Endothelial cell of umbilical vein (primary cell): ENCODE results near the gene RBM43. TPM values are rescaled to one million over a fixed set of nuclear protein-coding genes. Genes with fewer than 3 reads are reported as not detected.

ENCODE experiments used
- BruUV-seq: library from RNA; stranded (reverse); fragments of 400-500 nt; replicated peaks from 2 replicates; lab custom pipeline; 2021; lab: Mats Ljungman, UMichigan
- CTCF ChIA-PET: fragments of 300-600, 350-600 bp; sonication (Branson Sonifier 250); formaldehyde crosslinking; loops from one replicate; lab custom pipeline; 2021; ENCODE audit warnings: antibody characterized with exemption, inconsistent platforms; lab: Charles Lee
- POLR2A ChIA-PET: fragments of 300-600, 350-600 bp; sonication (Branson Sonifier 250); formaldehyde crosslinking; loops from one replicate; lab custom pipeline; 2021; ENCODE audit warnings: antibody characterized with exemption, inconsistent platforms; lab: Charles Lee
- DNase-seq: peaks from one replicate; pipeline ENCODE4 v3.0.0-alpha.2; 2011; ENCODE audit warnings: low read depth, low spot score
- FAIRE-seq: peaks from 2 replicates; lab custom pipeline; 2011; peaks lifted over from hg19 to GRCh38; lab: Jason Lieb, UNC
- H2AFZ ChIP-seq: 2 replicates; pipeline ENCODE4 v1.6.0; 2012; ENCODE audit warnings: low read depth, low read length, control low read depth, inconsistent platforms
- H3K27ac ChIP-seq: 2 replicates; pipeline ENCODE4 v1.5.1; 2011; ENCODE audit warnings: low read depth, mild to moderate bottlenecking, control low read depth, low read length, moderate library complexity; ENCODE audit not compliant: insufficient read depth
- H3K27me3 ChIP-seq, 2 experiments: 2 replicates each; pipeline versions ENCODE4 v1.6.0 to v1.6.1; 2011; ENCODE audit warnings: low read length in 2 of 2, mixed read lengths in 1 of 2; ENCODE audit not compliant: control insufficient read depth in 2 of 2, insufficient read depth in 2 of 2
- H3K36me3 ChIP-seq, 2 experiments: 2 replicates in 1 of 2; 3 replicates in 1 of 2; pipeline ENCODE4 v1.5.1; 2011; ENCODE audit warnings: low read length in 2 of 2, mild to moderate bottlenecking in 1 of 2, moderate library complexity in 1 of 2; ENCODE audit not compliant: control insufficient read depth in 2 of 2, insufficient read depth in 2 of 2; ENCODE audit errors: extremely low read depth in 1 of 2
- H3K4me1 ChIP-seq: 3 replicates; pipeline ENCODE4 v1.5.1; 2011; ENCODE audit warnings: mild to moderate bottlenecking, low read length; ENCODE audit not compliant: control insufficient read depth, insufficient read depth; ENCODE audit errors: extremely low read depth
- H3K4me2 ChIP-seq: 2 replicates; pipeline ENCODE4 v1.6.1; 2011; ENCODE audit warnings: low read length, control low read depth, mixed read lengths; ENCODE audit not compliant: insufficient read depth
- H3K4me3 ChIP-seq, 3 experiments: fragments of 200-600 bp in 1 of 3; sonication (generic), shearing (Covaris generic) in 1 of 3; replicated peaks in 1 of 3; 2 replicates each; pipeline ENCODE4 v1.5.1; 2011 to 2016; ENCODE audit warnings: control low read depth in 3 of 3, low read length in 3 of 3, mild to moderate bottlenecking in 2 of 3, inconsistent platforms in 1 of 3, low read depth in 1 of 3, moderate library complexity in 1 of 3; ENCODE audit not compliant: insufficient read depth in 1 of 3
- H3K79me2 ChIP-seq: 2 replicates; pipeline ENCODE4 v1.6.0; 2012; ENCODE audit warnings: low read length, inconsistent platforms; ENCODE audit not compliant: control insufficient read depth, insufficient read depth
- H3K9ac ChIP-seq: replicated peaks from 2 replicates; pipeline ENCODE3; 2011; ENCODE audit warnings: low read length, control low read depth; ENCODE audit not compliant: insufficient read depth; ENCODE audit errors: extremely low read depth
- H3K9me1 ChIP-seq: replicated peaks from 3 replicates; pipeline ENCODE4 v1.6.0; 2011; ENCODE audit warnings: mild to moderate bottlenecking, low read length; ENCODE audit not compliant: control insufficient read depth, insufficient read depth; ENCODE audit errors: extremely low read depth
- H3K9me3 ChIP-seq: replicated peaks from 2 replicates; pipeline ENCODE4 v1.5.1; 2012; ENCODE audit warnings: low read length, inconsistent platforms; ENCODE audit not compliant: control insufficient read depth, insufficient read depth
- H4K20me1 ChIP-seq: replicated peaks from 2 replicates; pipeline ENCODE3; 2011; ENCODE audit warnings: mild to moderate bottlenecking, low read length; ENCODE audit not compliant: control insufficient read depth, insufficient read depth; ENCODE audit errors: extremely low read depth
- CTCF ChIP-seq, 2 donors: IDR thresholded peaks; 1 replicate in 1 of 2; 2 replicates in 1 of 2; pipeline ENCODE4 v1.5.1; 2011; ENCODE audit warnings: low read length in 2 of 2, mild to moderate bottlenecking in 2 of 2, moderate library complexity in 2 of 2, control low read depth in 1 of 2, inconsistent platforms in 1 of 2, low read depth in 1 of 2; ENCODE audit not compliant: insufficient read depth in 1 of 2; ENCODE audit errors: extremely low read depth in 1 of 2
- FOS ChIP-seq: IDR thresholded peaks from 2 replicates; pipeline ENCODE4 v1.6.1; 2011; ENCODE audit warnings: mild to moderate bottlenecking, low read length, moderate library complexity, borderline replicate concordance; ENCODE audit not compliant: insufficient read depth
- GATA2 ChIP-seq: IDR thresholded peaks from 2 replicates; pipeline ENCODE4 v1.7.0; 2011; ENCODE audit warnings: low read depth, mild to moderate bottlenecking, moderate library complexity, mixed read lengths, low read length; ENCODE audit not compliant: insufficient read length, insufficient read depth
- JUN ChIP-seq: IDR thresholded peaks from 2 replicates; pipeline ENCODE4 v1.6.1; 2011; ENCODE audit warnings: borderline replicate concordance, low read depth; ENCODE audit not compliant: insufficient read length, insufficient read depth
- MAX ChIP-seq: IDR thresholded peaks from 2 replicates; pipeline ENCODE4 v1.6.1; 2011; ENCODE audit not compliant: insufficient read depth, insufficient read length
- MYC ChIP-seq: IDR thresholded peaks from one replicate; pipeline ENCODE4 v1.6.1; 2011; ENCODE audit warnings: mild to moderate bottlenecking, low read depth, low read length
- POLR2A ChIP-seq: IDR thresholded peaks from 2 replicates; pipeline ENCODE4 v1.6.1; 2012; ENCODE audit warnings: low read depth, mild to moderate bottlenecking, control low read depth, low read length
- POLR2AphosphoS5 ChIP-seq: IDR thresholded peaks from 2 replicates; pipeline ENCODE4 v1.6.1; 2012; ENCODE audit warnings: low read depth, mild to moderate bottlenecking, control low read depth, low read length, moderate library complexity; ENCODE audit not compliant: insufficient read depth
- dilution Hi-C: fragments of 300-500 bp; cut with MboI; formaldehyde crosslinking; loops from one replicate; pipeline ENCODE4 v1.15.0; 2019; ENCODE audit warnings: low sequenced_read_pairs; ENCODE audit not compliant: extremely low pct_ligation_motif_present
- intact Hi-C: fragments of 100-400 bp; cut with micrococcal nuclease; formaldehyde crosslinking; loops from one replicate; pipeline ENCODE4 v1.10.0; 2022
- polyA plus RNA-seq, 4 experiments: library from polyadenylated mRNA; depleted of rRNA in 3 of 4; stranded (reverse) in 3 of 4; unstranded in 1 of 4; fragments of >200 nt; gene quantifications; 2 replicates each; pipeline versions ENCODE4 v1.2.1 to v1.2.3, GENCODE V29; 2011 to 2012; ENCODE audit warnings: missing spikeins in 1 of 4
- total RNA-seq: library from RNA; stranded (reverse); gene quantifications from 2 replicates; pipeline ENCODE4 v1.2.3, GENCODE V29; 2021

The RBM43 gene
- total and polyA plus RNA-seq, 2 donors (not counting 3 experiments of a cell fraction or from before 2014, with no cell fraction given): 3.7 to 6.5 TPM

- Histone ChIP-seq H3K9me3 (no peaks in the 10 kb centered on the region), H2AFZ (no peak overlapping the region), H3K4me3 (no peak overlapping the region), H3K9me1 (no peaks in the 10 kb centered on the region), H3K79me2 (no peaks in the 10 kb centered on the region), H4K20me1 (no peaks in the 10 kb centered on the region), H3K9ac (no peak overlapping the region), H3K27ac (no peak overlapping the region), H3K27me3 (no peaks in the 10 kb centered on the region), H3K4me2 (no peak overlapping the region), H3K4me1 (no peaks in the 10 kb centered on the region), H3K36me3 (no peaks in the 10 kb centered on the region)
- DNase-seq (no peak), FAIRE-seq (no peak)
- POLR2A ChIA-PET: no interaction called here
- TF ChIP-seq MYC: no peak
- TF ChIP-seq GATA2: no peak
- BruUV-seq: no TSS peak
- CTCF ChIA-PET: interaction anchor here (2.7 kb wide), 1 partner anchor 10 kb away, joined by 15 read pairs; no protein-coding TSS in a partner anchor
- intact Hi-C loops: no loop called here
- dilution Hi-C loops: no loop called here
These were observed 32.7 kb downstream of the RBM43 start for GRCh38 chr2:151228847-151229512.

- CTCF ChIA-PET: no interaction called here
- no TSS peak for BruUV-seq
- no peaks in the 10 kb centered on the region for H3K79me2 ChIP-seq
- peaks cover 0 to 2% of the 10 kb centered on the region in 2 experiments for H3K27me3 ChIP-seq
- POLR2A ChIA-PET: no interaction called here
- no peaks in the 10 kb centered on the region for H3K4me1 ChIP-seq
- H3K9me3 ChIP-seq: no peaks in the 10 kb centered on the region
- dilution Hi-C loops: no loop called here
- H3K9me1 ChIP-seq: no peaks in the 10 kb centered on the region
- intact Hi-C loops: no loop called here
- DNase-seq: no peak
- H3K9ac ChIP-seq: no peak overlapping the region
- no peak for FAIRE-seq
- no peak overlapping the region for H3K4me3 ChIP-seq
- no peak overlapping the region for H2AFZ ChIP-seq
- H3K27ac ChIP-seq: no peak overlapping the region
- no peaks in the 10 kb centered on the region for H3K36me3 ChIP-seq
- TF ChIP-seq FOS (no peak), CTCF (IDR thresholded peaks at IDR 0.05; ENCODE audit: extremely low read depth in 1 of 2, insufficient read depth in 1 of 2, low read depth in 1 of 2, low read length in 2 of 2) (no peak), POLR2A (no peak), POLR2AphosphoS5 (no peak), MYC (no peak), MAX (no peak), JUN (no peak)
- no peak overlapping the region for H3K4me2 ChIP-seq
- no peaks in the 10 kb centered on the region for H4K20me1 ChIP-seq
These were observed 44.3 kb downstream of the RBM43 start for GRCh38 chr2:151217343-151217742.
